NCI-H1092 (cell line): ENCODE data around the gene TTC22.
"Not testable (repeated sequence)": the region's sequence is repeated elsewhere in the genome, so short reads cannot be mapped to it uniquely, and the experiment has no call there.

Experiments used
- DNase-seq: peaks from one replicate; lab custom pipeline; 2025; lab: John Stamatoyannopoulos, UW

TTC22 gene

DNA sequence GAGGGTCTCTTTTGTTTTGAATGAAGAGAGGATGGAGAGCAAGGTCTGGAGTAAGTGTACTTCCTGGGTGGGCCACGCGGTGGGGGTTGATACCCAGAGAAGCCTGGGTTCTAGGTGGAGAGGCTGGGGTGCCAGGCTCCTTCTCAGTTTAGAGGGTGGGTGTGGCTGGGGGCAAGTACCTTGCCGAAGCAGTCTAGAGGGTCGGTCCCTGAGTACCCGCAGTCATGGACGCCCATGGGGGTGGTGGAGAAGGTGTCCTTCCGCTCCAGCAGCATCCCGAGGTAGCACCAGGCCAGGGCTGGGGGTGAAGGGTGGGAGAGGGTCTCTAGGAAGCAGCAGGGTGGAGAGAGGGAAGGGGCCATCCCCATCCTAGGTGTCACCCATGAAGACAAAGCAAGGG is 14.3 kb downstream of the TTC22 start:
- DNase-seq: no peak

DNA sequence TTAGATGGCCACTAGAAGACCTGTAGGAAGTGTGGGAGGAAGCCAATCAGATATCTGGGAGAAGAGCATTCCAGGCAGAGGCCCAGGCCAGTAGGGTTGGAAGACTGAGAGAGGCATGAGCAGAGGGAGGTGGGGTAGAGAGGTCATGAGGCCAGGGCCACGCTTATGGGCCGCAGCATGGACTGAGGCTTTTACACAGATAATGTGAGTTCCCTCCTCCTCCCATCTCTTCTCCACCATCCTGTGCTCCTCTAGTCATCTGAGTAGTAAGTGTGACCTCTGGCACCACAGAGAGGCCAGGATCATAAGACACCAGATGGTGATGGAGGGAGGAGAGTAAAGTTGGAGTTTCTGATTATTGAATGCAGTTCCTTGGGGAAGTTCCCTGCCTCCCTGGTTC is 17.1 kb downstream of the TTC22 start:
- no peak for DNase-seq

DNA sequence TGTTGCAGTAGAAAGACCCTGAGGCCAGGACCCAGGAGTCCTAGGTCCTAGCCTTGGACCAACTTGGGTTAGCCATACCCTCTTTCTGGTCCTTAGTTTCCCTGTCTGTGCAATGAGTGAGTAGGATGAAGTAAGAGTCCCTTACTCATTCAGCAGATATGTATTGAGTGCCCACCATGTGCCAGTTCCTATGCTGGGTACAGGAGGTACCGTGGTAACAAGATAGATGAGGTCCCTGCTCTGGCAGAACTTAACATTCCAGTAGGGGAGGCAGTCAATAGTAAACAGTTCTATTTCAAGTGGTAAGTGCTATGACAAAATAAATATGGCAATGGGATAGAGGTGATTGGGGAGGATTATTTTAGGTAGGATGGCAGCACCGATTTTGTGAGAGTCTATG is 18.5 kb downstream of the TTC22 start:
- DNase-seq: no peak

DNA sequence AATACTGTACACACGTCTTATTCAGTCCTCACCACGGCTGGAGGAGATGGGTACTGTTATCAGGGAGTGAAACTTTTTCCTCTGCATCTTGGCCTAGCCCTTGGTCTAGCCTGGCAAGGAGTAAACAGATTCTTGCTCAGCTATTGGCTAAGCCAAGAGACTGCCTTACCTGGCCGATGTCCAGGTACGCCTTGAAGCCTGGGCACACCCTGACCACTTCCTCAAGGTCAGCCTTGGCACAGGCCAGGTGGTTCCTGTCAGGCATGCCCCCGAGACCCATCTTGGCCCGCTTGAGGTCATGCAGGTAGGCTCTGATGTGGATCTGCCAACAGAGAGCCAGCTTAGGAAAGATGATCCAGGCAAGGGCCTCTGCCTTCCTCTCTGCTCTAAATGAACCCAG is 19.0 kb downstream of the TTC22 start:
- no peak for DNase-seq

DNA sequence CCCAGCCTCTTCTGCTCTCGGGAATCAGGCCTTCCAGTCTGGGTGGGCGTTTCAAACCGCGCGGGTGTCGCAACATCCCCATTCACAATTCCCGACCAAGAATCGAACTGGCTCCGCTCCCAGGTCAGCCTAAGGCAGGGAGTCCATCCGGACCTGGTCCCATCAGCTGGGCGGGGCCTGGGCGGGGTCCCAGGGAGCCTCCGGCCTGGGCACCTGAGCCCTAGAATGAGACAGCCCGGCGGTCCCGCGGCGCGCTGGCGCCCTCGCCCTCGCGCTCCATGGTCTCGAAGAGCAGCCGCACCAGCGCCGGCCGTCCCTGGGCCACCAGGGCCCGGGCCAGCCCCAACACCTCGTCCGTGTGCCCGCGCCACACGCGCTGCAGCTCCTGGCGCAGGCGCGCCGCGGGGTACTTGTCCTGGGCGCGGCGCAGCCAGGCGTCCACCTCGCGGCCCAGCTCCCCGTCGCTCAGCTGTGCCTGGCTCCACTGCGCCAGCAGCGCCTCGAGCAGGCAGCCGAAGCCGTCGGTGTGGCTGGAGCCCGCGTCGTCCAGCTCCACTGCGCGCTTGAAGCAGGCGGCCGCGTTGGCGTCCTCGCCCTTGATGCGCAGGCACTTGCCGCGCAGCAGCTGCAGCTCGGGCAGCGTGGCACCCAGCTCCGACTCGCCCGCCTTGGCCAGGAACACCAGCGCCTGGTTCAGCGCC is 19.9 kb downstream of the TTC22 start:
- no peak for DNase-seq

DNA sequence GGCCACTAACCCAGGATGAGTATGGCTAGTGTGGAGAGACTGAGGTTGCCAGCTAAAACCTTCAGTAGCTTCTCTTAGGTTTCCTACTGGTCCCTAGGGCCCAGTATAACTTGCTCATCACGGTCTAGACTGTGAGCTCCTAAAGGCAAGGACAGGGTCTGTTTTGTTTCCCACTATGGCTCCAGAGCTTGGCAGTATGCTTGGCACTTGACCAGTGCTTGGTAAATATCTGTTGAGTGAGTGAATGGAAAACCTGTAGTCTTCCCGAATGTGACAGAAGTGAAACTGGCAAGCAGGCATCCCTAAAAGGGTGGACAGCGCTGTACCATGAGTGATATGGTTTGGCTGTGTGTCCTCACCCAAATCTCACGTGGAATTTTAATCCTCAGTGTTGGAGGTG is 23.7 kb downstream of the TTC22 start:
- no peak for DNase-seq

DNA sequence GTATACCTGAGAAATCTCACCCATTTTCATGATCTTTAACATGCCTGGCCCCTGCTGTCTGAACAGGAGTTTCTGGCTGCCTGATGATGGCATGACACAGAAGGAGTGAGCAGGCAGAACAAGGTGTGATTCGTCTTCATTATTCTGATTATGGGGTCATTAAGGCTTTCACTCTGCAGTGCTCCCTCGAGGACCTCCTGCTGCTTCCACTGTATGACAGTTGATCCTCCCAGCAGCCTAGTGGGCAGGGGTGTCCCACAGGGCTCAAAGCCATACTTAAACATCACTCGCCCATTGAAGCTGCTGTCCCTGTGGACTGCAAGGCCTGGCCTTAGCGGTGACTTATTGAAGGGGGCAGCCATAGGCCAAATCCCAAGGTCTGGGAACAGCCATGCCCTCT is 24.1 kb downstream of the TTC22 start:
- no peak for DNase-seq

DNA sequence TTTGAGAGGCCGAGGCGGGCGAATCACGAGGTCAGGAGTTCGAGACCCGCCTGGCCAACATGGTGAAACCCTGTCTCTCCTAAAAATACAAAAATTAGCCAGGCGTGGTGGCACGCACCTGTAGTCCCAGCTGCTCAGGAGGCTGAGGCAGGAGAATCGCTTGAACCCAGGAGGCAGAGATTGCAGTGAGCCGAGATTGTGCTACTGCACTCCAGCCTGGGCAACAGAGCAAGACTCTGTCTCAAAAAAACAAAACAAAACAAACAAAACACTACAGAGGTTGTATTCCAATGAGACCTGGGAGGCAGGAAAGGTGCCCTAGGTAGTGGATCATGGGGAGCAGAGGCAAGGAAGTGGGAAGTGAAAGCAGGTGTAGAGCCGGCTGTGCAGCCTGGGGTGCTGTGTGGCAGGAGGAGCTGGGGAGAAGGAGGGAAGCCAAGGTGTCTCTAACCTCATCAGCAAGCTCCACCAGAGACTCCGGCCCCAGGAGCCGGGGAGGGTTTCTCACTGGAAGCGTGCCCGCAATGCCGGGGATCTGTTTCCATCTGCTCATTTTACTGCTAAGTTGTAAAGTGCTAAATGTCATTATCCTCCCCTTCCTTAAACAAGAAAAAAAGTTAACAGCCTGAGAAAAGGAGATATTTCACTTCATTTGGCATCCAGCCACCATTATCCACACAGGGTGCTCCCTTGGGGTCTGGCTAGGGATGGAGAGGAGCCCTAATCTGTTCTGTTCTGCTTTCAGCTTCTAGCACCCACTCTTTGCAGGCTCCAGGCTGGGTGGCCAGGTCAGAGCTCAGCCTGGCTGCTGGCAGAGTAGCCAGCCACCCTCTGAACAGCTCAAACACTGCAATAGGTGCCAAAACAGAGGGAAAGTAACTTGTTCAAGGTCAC is 25.0 kb downstream of the TTC22 start:
- DNase-seq: not testable (repeated sequence)

DNA sequence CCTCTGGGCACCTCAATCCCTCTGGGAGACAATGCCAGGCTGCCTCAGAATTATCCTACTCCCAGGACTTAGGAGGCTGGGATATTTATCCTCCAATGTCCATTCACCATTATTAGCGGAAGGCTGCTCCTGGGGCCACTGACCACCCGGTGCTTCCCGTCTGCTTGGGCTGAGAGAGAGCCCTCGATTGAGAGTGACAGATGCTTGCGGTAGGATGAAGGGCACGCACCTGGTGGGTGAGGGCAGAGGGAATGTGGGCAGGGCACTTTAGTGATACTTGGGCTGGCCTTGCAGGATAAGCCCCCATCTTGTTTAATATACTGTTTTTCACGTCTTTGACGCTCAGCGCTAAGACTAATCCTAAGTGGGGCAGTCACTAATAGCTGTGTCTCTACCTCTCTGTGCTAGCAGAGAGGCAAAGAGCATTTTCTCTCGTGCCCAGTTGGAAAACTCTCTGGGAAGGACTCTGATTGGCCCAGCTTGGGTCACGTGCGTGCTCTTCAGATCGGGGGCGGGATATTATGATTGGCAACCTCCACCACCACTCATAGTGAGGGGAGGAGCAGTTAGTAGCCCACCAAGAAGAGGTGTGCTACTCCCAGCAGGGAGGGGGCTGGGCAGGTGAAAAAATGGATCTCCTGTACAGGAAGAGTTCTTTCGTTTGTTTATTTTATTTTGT is 26.2 kb downstream of the TTC22 start:
- DNase-seq: no peak

DNA sequence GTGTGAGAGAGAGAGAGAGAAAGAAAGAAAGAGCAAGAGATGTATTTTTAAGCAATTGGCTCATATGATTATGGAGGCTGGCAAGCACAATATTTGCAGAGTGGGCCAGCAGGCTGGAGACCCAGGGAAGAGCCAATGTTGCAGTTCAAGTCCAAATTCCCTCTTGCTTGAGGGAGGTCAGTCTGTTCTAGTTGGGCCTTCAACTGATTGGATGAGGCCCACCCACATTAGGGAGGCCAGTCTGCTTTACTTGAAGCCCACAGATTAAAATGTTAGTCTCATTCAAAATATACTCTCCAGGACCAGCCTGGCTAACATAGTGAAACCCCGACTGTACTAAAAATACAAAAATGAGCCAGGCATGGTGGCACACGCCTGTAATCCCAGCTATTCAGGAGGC is 28.2 kb downstream of the TTC22 start:
- no peak for DNase-seq

DNA sequence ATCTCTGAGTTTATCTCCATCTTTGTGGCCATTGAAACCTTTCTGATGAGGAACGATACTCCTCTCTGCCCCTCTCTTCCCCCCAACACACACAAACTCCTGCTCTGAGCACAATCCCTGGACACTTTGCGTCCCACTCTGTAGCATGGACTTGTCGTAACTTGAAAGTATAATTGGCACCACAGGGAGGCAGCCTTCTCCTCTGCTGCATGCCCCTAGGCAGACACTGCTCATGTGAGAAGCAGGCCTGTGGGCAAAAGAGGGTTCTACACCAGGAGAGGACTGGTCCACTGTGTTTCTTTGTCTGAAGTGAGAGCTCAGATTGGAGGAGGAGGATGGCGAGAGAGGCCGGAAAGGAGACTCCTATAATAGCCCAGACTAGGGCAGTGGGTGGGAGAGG is 33.0 kb downstream of the TTC22 start:
- DNase-seq: no peak

DNA sequence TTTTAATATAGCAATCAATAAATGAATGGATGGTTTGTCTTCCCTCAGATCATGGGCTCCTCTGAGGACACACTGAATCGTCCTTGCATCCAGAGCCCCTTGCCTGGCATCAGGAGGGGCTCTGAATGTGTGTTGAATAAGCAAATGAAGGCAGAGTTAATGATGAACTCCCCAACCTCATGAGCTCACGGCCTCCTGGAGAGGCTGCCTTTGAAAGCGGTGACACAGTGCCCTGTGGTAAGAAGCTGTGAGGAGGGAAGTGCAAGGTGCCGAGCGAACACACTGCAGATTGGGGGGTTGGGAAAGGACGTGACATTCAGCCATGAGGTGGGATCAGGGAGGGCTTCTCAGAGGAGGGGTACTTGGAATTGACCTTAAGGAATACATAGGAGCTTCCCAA is 33.6 kb downstream of the TTC22 start:
- no peak for DNase-seq

DNA sequence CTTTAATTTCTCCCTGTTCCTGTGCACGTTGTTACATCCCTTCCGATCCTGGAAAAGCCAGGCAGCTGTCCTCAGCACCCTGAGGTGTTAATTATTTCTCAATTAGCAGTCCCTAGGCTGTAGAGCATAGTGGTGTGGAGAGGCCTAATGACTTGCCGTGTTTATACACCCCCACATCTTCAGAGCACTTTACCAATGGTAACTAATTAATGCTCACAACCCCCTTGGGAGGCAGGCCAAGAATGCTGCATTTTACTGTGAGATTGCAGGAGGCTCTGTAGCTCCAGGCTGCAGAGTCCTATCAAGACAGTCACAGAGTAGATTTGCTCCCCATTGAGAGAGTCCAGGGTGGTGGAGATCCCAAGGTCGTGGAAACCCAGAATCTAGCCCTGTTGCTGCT is 34.4 kb downstream of the TTC22 start:
- DNase-seq: no peak

DNA sequence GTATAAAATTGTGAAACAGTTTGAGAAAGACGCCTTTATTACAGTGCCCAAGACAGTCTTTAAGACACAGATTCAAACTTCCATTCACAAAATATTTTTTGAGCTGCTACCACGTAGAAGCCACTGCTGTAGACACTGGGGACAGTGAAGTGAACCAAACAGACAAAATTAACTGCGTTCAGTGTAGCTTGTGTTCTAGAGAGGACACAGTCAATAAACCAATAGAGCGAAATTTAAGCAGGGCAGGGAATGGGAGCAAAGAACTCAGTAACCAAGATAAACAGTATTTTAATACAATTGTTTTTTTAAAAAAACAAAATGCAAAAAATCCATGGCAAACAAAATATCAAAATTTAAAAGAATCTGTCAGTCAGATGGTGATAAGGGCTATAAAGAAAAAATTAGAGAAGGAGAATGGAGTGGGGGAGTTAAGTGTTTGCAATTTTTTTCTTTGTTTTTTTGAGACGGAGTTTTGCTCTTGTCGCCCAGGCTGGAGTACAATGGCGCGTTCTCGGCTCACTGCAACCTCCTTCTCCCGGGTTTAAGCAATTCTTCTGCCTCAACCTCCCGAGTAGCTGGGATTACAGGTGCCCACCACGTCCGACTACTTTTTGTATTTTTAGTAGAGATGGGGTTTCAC is 36.1 kb downstream of the TTC22 start:
- no peak for DNase-seq

DNA sequence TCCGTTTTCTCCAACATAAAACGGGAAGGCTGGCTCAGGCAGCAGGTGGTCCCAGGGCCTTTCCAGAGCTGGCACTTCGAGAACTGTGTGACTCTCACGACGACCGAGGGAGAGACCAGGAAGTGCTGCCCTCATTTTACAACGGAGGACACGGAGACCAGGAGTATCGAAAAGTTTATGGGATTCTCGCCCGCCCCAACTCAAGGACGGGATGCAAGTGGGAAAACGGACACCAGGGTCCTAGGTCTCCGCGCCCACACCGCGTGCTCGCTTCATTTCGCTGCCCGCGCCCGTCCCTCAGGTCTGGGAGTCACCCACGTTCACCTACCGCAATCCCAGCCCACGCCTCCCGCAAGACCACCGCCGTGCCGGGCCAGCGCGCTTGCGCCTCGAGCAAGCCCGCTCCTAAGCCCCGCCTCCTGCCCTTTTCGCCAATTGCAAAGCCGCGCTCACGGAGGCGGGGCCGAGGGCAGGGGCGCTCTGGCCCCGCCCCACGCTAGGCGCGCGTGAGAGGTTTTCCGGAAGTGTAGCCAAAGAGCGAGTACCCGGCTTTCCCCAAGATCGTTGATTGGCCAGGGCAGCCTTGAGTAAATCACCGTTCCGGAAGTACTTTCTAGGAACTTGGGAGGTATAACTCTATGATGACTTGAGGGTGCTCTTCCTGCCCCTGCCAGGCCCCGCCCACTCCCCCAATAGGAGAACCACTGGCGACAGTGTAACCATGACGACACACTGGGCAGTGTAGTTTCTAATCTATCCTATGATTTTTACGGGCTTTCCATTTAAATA is 36.8 kb downstream of the TTC22 start, which contains the start of gene PARS2:
Gene PARS2 (minus strand): TSS at position 391 of the 789 bp plus-strand sequence. CDS start 5,362 bp downstream, outside the sequence.
- DNase-seq: peak; percentile 98

DNA sequence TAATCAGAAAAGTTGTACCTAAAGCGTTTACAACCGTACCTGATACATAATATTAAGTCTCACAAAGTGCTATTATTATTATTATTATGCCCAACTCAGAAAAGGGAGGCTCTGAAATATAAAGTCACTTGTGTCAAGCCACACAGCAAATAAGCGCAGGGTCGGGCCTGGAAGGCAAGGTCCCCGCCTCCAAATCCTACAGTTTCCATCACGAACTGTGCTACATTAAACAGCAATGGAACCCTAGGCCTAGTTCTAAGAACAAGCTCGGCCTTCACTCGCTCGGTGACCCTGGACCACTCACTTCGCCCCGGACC is 37.3 kb downstream of the TTC22 start:
- no peak for DNase-seq

DNA sequence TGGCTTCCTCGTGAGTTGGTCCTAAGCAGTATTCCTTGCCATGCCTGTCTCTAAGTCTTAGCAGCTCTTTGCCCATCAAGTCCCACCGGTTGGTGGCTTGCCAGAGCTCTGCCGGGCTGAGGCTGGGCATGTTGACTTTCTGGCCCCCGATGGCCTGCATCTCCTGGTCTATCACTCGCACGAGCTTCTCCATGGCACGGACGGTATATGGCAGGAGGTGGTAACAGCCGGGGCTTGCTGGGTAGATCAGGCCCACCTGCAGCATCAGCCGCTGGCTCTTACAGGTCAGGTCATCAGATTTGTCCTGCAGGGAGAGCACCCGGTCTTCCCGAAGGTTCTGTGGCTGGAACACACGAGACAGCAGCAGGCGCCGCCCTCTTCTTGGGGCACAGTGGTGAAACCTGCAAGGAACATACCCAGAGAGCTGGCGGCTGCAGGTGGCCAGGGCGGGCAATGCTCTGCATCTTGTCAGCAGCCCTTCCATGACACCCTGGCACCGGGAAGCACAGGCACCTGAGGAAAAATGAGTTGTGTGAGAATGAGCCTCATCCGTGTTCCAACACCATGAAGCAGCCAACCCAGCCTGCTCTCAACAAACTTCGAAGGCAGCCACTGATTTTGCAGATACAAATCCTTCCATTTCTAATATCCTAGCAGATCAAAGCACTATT is 42.3 kb downstream of the TTC22 start:
- no peak for DNase-seq

DNA sequence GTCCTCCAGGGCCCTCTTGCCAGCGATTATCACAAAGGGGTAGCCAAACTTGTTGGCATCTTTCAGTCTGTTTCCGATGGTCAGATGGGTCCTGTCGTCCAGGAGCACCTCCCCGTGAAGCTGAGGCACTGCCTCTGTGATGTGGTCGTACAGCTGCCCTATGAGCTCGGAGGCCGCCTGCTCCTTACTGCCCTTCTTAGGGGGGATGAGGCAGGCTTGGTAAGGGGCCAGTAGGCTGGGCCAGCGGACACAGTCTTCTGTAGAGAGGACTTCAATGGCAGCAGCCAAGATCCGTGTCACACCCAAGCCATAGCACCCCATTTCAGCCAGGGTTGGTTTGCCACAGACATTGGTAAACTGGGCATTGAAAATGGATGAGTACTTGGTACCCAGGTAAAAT is 43.3 kb downstream of the TTC22 start:
- DNase-seq: no peak

DNA sequence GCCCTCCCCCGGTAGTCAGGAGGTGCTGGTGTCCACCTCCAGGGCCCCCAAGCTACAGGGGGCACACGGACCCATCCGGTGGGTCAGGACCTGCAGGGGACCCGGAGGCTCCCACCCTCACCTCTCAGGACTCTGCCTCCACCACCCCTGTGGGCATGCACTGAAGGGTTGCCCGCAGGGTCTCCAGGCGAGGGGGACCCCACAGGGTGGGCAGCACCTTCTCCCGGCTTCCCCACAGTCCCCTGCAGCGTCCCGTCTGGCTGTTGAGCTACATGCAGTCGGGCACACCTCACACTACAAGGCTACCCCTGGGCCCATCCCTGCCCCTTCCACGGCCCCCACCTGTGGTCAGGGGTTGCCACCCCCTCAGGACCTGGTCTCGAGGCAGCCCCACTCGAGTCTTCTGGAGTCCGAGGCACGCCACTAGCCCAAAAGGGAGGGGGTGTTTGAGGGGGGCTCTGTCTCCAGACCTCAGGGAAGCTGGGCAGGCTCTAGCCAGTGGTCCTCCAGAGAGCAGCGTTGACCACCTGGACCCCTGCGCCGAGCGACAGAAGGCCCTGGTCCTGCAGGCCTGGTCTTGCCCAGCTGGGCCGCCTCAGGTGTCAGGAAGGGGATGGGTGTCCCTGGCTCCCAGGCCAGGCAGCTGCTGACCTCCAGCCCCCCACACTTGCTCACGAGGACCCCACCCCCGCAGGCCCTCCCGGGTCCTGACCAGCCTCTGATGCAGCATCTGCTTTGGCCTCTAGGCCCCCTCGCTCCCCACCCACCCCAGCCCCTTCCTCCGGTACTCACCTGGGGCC is 46.4 kb downstream of the TTC22 start:
- DNase-seq: no peak

DNA sequence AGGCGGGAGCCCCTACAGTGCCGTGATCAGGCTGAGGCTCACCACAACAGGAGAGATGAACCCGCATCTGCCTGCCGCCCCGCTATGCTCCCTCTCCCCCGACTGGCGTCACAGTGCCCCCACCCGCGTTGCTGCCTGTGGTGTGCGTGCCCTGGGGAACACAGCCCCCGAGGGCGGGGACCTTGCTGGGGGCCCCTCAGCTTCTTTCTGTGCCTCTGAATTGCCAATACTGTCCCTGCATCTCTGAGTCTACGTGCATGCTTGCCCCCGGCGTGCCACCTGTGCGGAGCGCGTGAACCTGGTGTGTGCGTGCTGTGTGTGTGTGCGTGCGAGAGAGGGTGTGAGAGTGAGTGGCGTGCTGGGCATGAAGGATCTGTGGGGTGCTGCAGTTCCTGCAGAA is 47.1 kb downstream of the TTC22 start:
- no peak for DNase-seq
